NCI-H187 treated with DMSO at 0.1 percent for 48 hours (cell line): ENCODE data around the gene ELAVL1.

Experiments
- DNase-seq: peaks from one replicate; lab custom pipeline; 2025; lab: John Stamatoyannopoulos, UW

ELAVL1 gene

GRCh38 chr19:8021374-8021773 is 15.9 kb upstream of the ELAVL1 start:
- no peak for DNase-seq

DNA sequence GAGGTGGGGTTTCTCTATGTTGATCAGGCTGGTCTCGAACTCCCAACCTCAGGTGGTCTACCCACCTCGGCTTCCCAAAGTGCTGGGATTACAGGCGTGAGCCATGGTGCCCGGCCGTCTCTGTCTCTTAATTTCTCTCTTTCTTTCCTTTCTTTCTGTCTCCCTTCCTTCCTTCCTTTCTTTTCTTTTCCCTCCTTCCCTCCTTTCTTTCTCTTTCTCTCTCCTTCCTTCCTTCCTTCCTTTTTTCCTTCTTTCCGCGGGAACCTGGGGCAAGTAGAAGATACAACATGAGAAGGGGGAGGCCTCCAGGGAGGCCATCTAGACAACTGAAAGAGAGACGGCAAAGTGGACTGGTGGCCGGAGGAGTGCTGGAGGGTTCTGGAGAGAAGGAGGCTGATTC is 15.2 kb upstream of the ELAVL1 start:
- no peak for DNase-seq

GRCh38 chr19:8017808-8018207 is 12.4 kb upstream of the ELAVL1 start:
- DNase-seq, result no peak

GRCh38 chr19:8004723-8005513 is 523 bp downstream of the ELAVL1 start:
- DNase-seq, result no peak

DNA sequence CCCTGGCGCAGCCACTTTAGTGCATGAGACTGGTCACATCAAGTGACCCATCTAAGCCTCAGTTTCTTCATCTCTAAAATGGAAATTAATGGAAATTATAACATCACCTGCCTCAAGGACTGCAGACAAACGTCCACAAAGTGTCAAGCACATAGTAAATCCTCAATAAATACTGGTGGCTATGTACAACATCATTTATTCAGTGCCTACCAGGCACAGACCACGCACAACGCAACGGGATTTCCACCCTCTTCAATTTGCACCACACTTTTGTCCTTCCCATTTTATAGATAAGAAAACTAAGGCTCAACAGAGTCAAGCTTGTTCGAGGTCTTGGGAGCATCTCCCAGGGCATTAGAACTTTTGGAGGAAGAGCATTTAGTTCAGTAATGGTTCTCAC is 1.4 kb downstream of the ELAVL1 start:
- DNase-seq, result no peak

DNA sequence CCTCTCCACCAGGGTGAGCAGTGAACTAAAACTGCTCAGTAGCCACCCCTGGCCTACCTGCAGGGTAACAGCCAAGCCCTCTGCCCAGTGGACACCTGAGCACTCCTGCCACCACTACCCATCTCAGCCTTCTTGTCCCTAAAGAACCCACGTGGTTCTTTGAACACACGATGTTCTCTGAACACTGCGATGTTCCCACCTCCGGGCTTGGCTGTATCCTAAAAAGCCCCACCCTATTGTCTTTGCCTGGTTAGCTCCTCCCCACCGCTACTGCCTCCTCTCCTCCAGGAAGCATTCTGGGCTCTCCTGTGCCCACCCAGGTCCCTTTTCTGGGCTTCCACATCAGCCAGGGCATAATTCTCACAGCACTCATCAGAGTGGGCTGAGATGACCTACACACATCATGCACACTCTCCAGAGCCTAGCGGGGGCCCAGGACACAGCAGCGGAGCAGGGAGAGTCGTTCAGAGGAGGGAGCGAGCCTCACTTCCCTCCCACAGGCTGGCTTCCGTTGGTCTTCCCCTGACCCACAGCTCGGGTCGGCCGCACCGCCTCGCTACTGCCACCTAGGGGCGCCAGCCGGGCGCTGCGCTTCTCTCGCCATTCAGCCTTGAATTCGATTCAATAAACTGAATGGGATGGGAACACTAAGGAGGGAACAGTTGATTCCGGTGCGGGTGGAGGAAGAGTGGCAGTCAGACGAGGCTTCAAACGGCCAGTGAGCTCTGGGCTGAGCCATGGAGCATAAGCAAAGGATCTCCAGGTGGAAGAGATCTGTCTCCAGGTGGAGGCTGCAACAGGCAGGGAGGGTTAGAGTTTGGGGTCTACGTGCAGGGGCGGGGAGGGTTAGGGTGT is 3.2 kb downstream of the ELAVL1 start:
- DNase-seq, result no peak

DNA sequence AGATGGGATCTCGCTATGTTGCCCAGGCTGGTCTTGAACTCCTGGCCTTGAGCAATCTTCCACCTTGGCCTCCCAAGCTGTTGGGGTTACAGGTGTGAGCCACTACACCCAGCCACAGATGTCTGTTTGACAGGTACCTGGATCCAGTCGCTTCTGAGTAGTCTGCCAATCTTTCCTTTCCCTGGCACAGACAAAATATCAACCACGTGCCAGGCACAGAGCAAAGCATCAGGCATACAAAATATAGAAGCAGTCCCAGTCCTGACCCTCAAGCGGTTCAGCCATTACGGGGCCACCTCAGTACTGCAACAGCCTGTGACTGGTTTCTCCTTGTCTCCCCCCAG is 3.8 kb downstream of the ELAVL1 start:
- DNase-seq, result no peak

DNA sequence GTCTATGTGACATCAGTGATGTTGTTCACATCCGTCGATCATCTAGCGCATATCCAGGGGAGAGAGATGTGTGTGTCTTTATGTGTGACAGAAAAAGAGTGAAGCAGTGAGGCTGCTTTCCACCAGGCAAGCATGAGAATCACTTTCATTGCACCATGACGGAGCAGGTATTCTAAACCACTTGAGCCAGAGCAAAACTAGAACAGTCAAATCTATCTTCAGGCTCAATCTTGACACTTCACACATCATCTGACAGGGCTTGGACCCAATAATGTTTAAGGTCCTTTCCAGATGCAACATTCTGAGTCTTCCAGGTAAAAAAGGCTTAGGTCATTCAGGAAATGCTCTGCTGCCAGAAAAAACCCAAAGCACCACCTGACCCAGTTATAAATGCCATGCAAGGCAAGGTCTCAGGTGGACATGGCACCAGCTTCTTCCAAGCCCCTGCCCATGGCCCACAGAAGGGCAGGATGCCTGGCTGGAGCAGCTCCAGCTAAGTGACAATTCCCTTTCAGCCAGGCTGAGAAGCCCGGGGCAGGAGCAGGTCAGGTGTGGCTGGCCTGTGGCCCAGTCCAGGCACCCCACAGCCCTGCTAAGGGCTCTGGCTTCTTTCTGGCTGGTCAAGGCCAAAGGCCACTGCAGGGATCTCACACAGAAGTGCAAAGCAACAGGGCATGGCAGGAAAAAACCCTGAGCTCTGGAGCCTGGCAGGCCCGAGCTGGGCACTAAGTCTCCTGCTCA is 5.0 kb downstream of the ELAVL1 start:
- DNase-seq, result no peak

DNA sequence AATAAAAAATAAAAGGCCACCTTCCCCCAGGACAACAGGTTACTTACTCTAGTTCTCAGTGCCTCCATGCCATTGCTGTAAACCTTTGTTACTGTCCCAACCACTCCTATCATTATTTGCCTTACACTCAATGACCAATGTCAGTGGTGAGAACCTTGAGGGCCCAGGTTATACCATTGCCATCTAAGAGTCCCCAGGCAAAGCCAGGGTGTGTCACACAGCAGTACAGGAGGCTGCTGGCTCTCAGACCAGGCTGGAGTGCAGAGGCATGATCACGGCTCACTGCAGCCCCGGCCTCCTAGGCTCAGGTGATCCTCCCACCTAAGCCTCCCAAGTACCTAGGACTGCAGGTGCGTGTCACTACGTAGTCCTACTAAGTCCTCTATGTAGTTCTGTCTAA is 6.1 kb downstream of the ELAVL1 start:
- DNase-seq, result no peak

GRCh38 chr19:7997809-7998480 is 7.5 kb downstream of the ELAVL1 start:
- DNase-seq, result no peak

DNA sequence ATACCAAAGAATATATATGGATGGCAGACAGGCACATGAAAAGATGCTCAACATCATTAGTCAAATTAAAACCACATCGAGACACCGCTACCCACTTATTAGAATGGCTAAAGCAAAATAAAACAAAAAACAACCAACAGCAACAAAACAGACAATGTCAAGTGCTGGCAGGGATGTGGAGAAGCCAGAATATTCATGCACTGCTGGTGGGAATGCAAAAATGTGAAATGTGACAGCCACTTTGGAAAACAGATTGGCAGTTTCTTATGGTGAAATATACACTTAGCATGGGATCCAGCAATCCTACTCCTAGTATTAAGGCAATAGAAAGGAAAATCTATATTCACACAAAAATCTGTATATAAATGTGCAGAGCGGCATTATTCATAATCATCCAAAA is 8.6 kb downstream of the ELAVL1 start:
- no peak for DNase-seq

DNA sequence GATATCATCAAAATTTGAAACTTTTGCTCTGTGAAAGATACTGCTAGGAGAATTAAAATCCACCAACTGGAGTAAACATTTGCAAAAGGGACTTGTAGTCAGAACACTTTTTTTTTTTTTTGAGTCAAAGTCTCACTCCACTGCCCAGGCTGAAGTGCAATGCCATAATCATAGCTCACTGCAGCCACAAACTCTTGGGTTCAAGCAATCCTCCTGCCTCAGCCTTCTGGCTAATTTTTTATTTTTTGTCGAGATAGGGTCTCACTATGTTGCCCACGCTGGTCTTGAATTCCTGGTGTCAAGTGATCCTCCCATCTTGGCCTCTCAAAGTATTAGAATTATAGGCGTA is 9.7 kb downstream of the ELAVL1 start:
- DNase-seq, result no peak

GRCh38 chr19:7994928-7995809 is 10.3 kb downstream of the ELAVL1 start:
- DNase-seq, result no peak

GRCh38 chr19:7994114-7994513 is 11.3 kb downstream of the ELAVL1 start:
- DNase-seq, result no peak

- DNase-seq, result no peak
Observed at GRCh38 chr19:7993560-7993959, 11.9 kb downstream of the ELAVL1 start.

GRCh38 chr19:7992575-7992974 is 12.9 kb downstream of the ELAVL1 start:
- no peak for DNase-seq

GRCh38 chr19:7989071-7989575 is 16.3 kb downstream of the ELAVL1 start:
- no peak for DNase-seq

GRCh38 chr19:7988307-7988706 is 17.1 kb downstream of the ELAVL1 start:
- no peak for DNase-seq

GRCh38 chr19:7987114-7987768 is 18.2 kb downstream of the ELAVL1 start:
- DNase-seq, result no peak

GRCh38 chr19:7986321-7987113 is 18.9 kb downstream of the ELAVL1 start:
- DNase-seq, result no peak
